Right kidney (tissue), 9 donors: ENCODE measurements around the gene RCL1.
"Not testable (repeated sequence)": the region's sequence is repeated elsewhere in the genome, so short reads cannot be mapped to it uniquely, and the experiment has no call there.

Experiments used
- DNase-seq: peaks from one replicate; pipeline ENCODE4 v3.0.0-alpha.2; 2016
- long read RNA-seq, 8 donors: transcript quantifications; one replicate each; lab custom pipeline, GENCODE V29; 2026

Gene RCL1
- long read RNA-seq, donor 1, transcript RCL1-204 (9 exons, 2,134 nt): major isoform, 6 of 7 reads
- long read RNA-seq, donor 1, partial matches to known transcripts: 0 of 7 reads
- long read RNA-seq, donor 1, other reads (novel, unspliced or antisense): 0 of 7 reads
- long read RNA-seq, donor 2, partial matches to known transcripts: 0 of 1 reads
- long read RNA-seq, donor 2, other reads (novel, unspliced or antisense): 0 of 1 reads
- long read RNA-seq, donor 3, partial matches to known transcripts: 0 of 4 reads
- long read RNA-seq, donor 3, other reads (novel, unspliced or antisense): 0 of 4 reads
- long read RNA-seq, donor 4, transcript RCL1-204 (9 exons, 2,134 nt): major isoform, 5 of 5 reads
- long read RNA-seq, donor 4, partial matches to known transcripts: 0 of 5 reads
- long read RNA-seq, donor 4, other reads (novel, unspliced or antisense): 0 of 5 reads
- long read RNA-seq, donor 5, transcript RCL1-204 (9 exons, 2,134 nt): major isoform, 7 of 8 reads
- long read RNA-seq, donor 5, partial matches to known transcripts: 0 of 8 reads
- long read RNA-seq, donor 5, other reads (novel, unspliced or antisense): 0 of 8 reads
- long read RNA-seq, donor 6, transcript RCL1-204 (9 exons, 2,134 nt): major isoform, 5 of 5 reads
- long read RNA-seq, donor 6, partial matches to known transcripts: 0 of 5 reads
- long read RNA-seq, donor 6, other reads (novel, unspliced or antisense): 0 of 5 reads
- long read RNA-seq, donor 7, transcript RCL1-204 (9 exons, 2,134 nt): major isoform, 6 of 8 reads
- long read RNA-seq, donor 7, partial matches to known transcripts: 0 of 8 reads
- long read RNA-seq, donor 7, other reads (novel, unspliced or antisense): 0 of 8 reads
- long read RNA-seq, donor 8, transcript RCL1-204 (9 exons, 2,134 nt): major isoform, 5 of 6 reads
- long read RNA-seq, donor 8, partial matches to known transcripts: 0 of 6 reads
- long read RNA-seq, donor 8, other reads (novel, unspliced or antisense): 0 of 6 reads

- DNase-seq: peak; percentile 96
Measured at GRCh38 chr9:4792572-4793458, at the start of gene RCL1. TSS of gene RCL1 (plus strand) at chr9:4792944. CDS start at chr9:4793092, 148 bp downstream.

GRCh38 chr9:4743131-4743875 is 49.4 kb upstream of the RCL1 start:
- no peak for DNase-seq

GRCh38 chr9:4746278-4747030 is 46.3 kb upstream of the RCL1 start:
- DNase-seq: no peak

GRCh38 chr9:4748612-4749011 is 44.1 kb upstream of the RCL1 start:
- no peak for DNase-seq

GRCh38 chr9:4750023-4750673 is 42.6 kb upstream of the RCL1 start:
- DNase-seq: peak; percentile 10

- not testable (repeated sequence) for DNase-seq
Measured at GRCh38 chr9:4754530-4754929, 38.2 kb upstream of the RCL1 start.

- DNase-seq: no peak
Measured at GRCh38 chr9:4755026-4755609, 37.6 kb upstream of the RCL1 start.

- DNase-seq: no peak
Measured at GRCh38 chr9:4756420-4756819, 36.3 kb upstream of the RCL1 start.

- no peak for DNase-seq
Measured at GRCh38 chr9:4760122-4760521, 32.6 kb upstream of the RCL1 start.

GRCh38 chr9:4762108-4762885 is 30.4 kb upstream of the RCL1 start:
- peak; percentile 57 for DNase-seq

GRCh38 chr9:4762886-4763541 is 29.7 kb upstream of the RCL1 start:
- DNase-seq: peak; percentile 61

GRCh38 chr9:4764033-4764432 is 28.7 kb upstream of the RCL1 start:
- DNase-seq: no peak

GRCh38 chr9:4768681-4769080 is 24.1 kb upstream of the RCL1 start:
- DNase-seq: no peak

- no peak for DNase-seq
Measured at GRCh38 chr9:4769321-4770080, 23.2 kb upstream of the RCL1 start.

GRCh38 chr9:4771788-4772187 is 21.0 kb upstream of the RCL1 start:
- DNase-seq: no peak

- DNase-seq: no peak
Measured at GRCh38 chr9:4774209-4774608, 18.5 kb upstream of the RCL1 start.

GRCh38 chr9:4774958-4775357 is 17.8 kb upstream of the RCL1 start:
- not testable (repeated sequence) for DNase-seq
